ENCODE results near the gene PER1. TPM values are rescaled to one million over a fixed set of nuclear protein-coding genes. Genes with fewer than 3 reads are reported as not detected.

The PER1 gene
- total RNA-seq, 4 donors from 2014 or later, result 105 to 263 (median 164) TPM

- H3K9me3 ChIP-seq, result no peaks in the 10 kb centered on the region
- peaks cover 57 to 65% of the 10 kb centered on the region in 2 donors for H3K4me1 ChIP-seq
- no peaks in the 10 kb centered on the region for H3K36me3 ChIP-seq
- TF ChIP-seq POLR2A (IDR thresholded peaks at IDR 0.05) (no peak), CTCF (IDR thresholded peaks at IDR 0.05 in 4 of 5, conservative IDR thresholded peaks at IDR 0.05 in 1 of 5) (peak in 3 of 5 experiments; percentile 34 to 35 (median 34))
- H3K27ac ChIP-seq, result peak overlapping the region in 3 of 4 donors; percentile 83 to 87 (median 85)
- DNase-seq, result no peak
- intact Hi-C loops (cut with DNase I; ENCODE audit: low total_unique reads) (loop anchor here (1.0 kb wide), 1 partner anchor 102 kb away; no protein-coding TSS in a partner anchor), in situ Hi-C loops (cut with MboI; ENCODE audit: low sequenced_read_pairs in 4 of 4) (loop anchor here in 2 of 4 donors (10.0 kb wide), 2 partner anchors 54 to 64 kb away; partner anchors contain the start of gene TMEM107 (in 1 of the 2))
- ATAC-seq, result no peak
- peak overlapping the region; percentile 51 to 63 (median 56) for H3K4me3 ChIP-seq
- peaks cover 44 to 52% (median 47%) of the 10 kb centered on the region in 3 donors for H3K27me3 ChIP-seq
Measured at GRCh38 chr17:8120520-8121406, 31.4 kb downstream of the PER1 start.

GRCh38 chr17:8119581-8120519 is 32.4 kb downstream of the PER1 start:
- in situ Hi-C loops (cut with MboI; ENCODE audit: low sequenced_read_pairs in 4 of 4) (loop anchor here in 2 of 4 donors (10.0 kb wide), 2 partner anchors 55 to 65 kb away; partner anchors contain the start of gene TMEM107 (in 1 of the 2)), intact Hi-C loops (cut with DNase I; ENCODE audit: low total_unique reads) (loop anchor here (1.0 to 5.0 kb wide), 7 partner anchors 38 to 283 kb away; partner anchors contain the start of genes PFAS and SLC25A35)
- no peaks in the 10 kb centered on the region for H3K36me3 ChIP-seq
- no peaks in the 10 kb centered on the region for H3K9me3 ChIP-seq
- TF ChIP-seq CTCF (IDR thresholded peaks at IDR 0.05 in 4 of 5, conservative IDR thresholded peaks at IDR 0.05 in 1 of 5) (no peak), POLR2A (IDR thresholded peaks at IDR 0.05) (peak in 1 of 2 donors; percentile 14)
- peak; percentile 70 to 76 for DNase-seq
- peaks cover 49 to 58% of the 10 kb centered on the region in 2 donors for H3K4me1 ChIP-seq
- H3K27ac ChIP-seq, result peak overlapping the region; percentile 76 to 87 (median 84)
- peak; percentile 79 to 83 for ATAC-seq
- H3K27me3 ChIP-seq, result peaks cover 42 to 48% (median 47%) of the 10 kb centered on the region in 3 donors
- H3K4me3 ChIP-seq, result peak overlapping the region; percentile 51 to 63 (median 56)

DNA sequence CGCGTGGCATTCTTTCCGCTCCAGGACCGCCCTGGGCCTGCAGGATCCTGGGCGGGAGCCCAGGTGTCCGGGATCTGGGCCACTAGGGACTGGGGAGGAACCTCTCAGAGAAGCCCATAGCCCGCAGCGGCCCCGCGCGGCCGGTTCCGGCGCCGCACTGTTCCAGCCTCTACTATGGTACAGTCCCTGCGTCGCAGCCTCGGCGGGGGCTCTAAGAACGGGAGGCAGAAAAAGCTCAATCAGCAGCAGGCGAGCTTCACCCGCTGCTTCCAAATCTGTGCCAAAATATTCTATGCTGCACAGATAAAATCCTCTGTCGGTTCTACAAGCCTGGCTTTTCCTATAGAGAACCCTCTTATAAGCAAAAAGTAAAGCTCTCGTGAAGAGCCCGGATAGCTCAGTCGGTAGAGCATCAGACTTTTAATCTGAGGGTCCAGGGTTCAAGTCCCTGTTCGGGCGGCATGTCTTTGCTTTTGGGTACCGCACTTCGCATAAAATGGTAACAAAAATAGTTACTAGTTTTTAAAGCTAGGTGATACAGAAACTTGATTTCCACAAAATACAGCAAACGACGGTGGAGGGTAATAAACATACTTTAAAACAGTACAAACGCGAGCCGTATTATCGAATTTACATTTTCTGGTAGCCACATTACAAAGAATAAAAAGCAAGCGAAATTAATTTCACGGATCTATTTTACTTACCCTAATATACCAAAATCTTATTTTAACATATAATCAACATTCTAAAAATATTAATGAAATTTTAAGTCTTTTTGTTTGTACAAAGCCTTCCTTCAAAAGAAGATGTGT is 33.2 kb downstream of the PER1 start:
- H3K4me1 ChIP-seq, result peaks cover 41 to 49% of the 10 kb centered on the region in 2 donors
- in situ Hi-C loops (cut with MboI; ENCODE audit: low sequenced_read_pairs in 4 of 4), result no loop called here

More for the DNA sequence above, 33.2 kb downstream of the PER1 start:
- peak overlapping the region; percentile 76 to 87 (median 84) for H3K27ac ChIP-seq
- peak overlapping the region; percentile 49 to 63 (median 56) for H3K4me3 ChIP-seq
- TF ChIP-seq CTCF (IDR thresholded peaks at IDR 0.05 in 4 of 5, conservative IDR thresholded peaks at IDR 0.05 in 1 of 5), result peak; percentile 89 to 94 (median 93)
- no peak for TF ChIP-seq POLR2A (IDR thresholded peaks at IDR 0.05)
- ATAC-seq (peak; percentile 74 to 76), DNase-seq (peak; percentile 64 to 89)
- no peaks in the 10 kb centered on the region for H3K9me3 ChIP-seq
- H3K27me3 ChIP-seq, result peaks cover 33 to 43% (median 38%) of the 10 kb centered on the region in 3 donors
- H3K36me3 ChIP-seq, result no peaks in the 10 kb centered on the region
- intact Hi-C loops (cut with DNase I; ENCODE audit: low total_unique reads), result loop anchor here (1.0 to 5.0 kb wide), 7 partner anchors 25 to 282 kb away; partner anchors contain the start of genes PFAS and SLC25A35

All from gastrocnemius medialis (tissue), 4 donors.